GM21423 (cell line): ENCODE data around the gene ADAMTSL2.
"Not testable (repeated sequence)": the region's sequence is repeated elsewhere in the genome, so short reads cannot be mapped to it uniquely, and the experiment has no call there.

Experiments
- ATAC-seq: cut with Tn5 transposase; IDR thresholded peaks from one replicate; pipeline ENCODE4 v1.9.1; 2021; ENCODE audit warnings: mild to moderate bottlenecking, moderate library complexity; ENCODE audit not compliant: unreplicated experiment

Gene ADAMTSL2

DNA sequence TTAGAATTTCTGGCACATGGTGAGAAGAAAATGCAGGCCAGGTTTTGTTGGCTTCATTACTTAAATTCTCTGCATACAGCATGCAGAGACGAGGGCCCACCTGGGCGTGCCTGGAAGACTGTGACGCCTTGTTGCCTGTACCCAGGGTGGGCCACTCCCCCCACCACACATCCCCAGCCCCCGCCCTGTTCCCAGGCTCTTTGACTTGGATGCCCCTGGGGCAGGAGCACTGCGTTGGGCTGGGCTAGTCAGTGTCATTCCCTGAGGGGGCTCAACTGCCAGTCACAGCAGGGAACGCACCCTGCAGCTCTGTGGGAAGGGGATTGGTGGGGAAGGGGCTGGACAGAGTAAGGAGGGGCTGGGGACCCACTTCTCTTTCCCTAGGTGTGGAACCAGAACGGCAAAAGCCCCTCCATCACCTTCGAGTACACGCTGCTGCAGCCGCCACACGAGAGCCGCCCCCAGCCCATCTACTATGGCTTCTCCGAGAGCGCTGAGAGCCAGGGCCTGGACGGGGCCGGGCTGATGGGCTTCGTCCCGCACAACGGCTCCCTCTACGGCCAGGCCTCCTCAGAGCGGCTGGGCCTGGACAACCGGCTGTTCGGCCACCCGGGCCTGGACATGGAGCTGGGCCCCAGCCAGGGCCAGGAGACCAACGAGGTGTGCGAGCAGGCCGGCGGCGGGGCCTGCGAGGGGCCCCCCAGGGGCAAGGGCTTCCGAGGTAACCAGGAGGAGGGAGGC is 19.6 kb downstream of the ADAMTSL2 start:
- ATAC-seq, result no peak

- no peak for ATAC-seq
These were observed 20.2 kb downstream of the ADAMTSL2 start for GRCh38 chr9:133554729-133555128.

DNA sequence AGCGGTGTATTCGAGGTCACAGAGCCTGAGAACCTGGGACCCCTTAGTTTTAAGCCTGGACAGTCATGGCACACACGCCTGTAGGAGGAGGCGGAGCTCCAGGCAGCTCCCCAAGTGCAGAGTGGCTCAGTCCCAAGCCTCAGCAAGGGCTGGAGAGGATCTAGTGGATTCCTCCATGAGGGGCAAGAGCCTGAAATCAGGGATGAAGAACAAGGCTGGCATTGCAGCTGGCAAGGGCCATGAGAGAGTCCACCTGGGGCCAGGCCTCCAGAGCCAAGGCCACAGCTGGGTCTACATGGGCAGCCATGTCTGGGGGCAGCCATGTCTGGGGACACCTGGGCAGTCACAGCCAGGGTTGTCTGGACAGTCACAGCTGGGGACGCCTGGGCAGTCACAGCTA is 21.9 kb downstream of the ADAMTSL2 start:
- no peak for ATAC-seq

GRCh38 chr9:133557581-133557980 is 23.1 kb downstream of the ADAMTSL2 start:
- no peak for ATAC-seq

DNA sequence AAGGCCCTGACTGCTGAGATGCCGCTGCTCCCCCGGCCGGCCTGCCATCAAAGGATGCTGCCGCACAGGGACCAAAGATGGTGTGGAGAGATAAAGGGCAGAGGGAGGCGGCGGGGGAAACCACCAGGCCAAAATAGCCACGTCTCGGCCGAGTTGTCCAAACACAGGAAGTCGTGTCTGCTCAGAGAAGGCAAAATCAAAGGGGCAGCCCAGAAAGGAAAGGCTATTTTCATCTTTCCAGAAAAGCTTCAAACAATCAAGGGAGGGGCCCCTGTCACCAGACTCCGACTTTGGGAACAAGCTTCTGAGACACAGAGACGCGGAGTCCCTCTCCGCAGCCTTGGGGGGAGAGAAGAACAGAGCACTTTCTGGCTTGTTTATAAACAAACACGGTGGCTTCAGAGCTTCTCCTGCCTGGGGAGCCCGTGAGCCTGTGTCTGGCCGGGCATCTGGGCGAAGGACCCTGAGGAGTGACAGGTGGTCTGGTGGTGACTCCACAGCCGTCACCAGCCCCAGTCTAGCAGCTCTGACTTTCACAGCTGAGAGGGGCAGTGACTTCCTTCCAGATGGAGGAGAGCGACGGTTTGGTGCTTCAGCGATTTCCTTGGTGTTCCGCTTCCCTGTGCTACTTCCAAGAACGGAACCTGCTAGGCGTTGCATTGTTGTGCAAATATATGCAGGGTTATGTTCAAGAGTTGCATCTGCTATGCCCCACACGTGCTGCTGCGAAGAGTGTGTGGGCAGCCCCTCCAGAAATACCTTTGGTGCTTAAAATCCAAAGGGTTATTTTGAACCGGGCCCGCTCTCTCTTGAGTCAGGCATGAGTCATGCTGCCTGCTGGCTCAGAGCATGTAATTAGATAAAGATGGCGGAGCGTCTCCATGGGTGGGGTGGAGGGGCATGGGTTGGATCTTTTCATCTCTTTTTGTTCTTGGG is 24.0 kb downstream of the ADAMTSL2 start:
- peak; percentile 47 for ATAC-seq

DNA sequence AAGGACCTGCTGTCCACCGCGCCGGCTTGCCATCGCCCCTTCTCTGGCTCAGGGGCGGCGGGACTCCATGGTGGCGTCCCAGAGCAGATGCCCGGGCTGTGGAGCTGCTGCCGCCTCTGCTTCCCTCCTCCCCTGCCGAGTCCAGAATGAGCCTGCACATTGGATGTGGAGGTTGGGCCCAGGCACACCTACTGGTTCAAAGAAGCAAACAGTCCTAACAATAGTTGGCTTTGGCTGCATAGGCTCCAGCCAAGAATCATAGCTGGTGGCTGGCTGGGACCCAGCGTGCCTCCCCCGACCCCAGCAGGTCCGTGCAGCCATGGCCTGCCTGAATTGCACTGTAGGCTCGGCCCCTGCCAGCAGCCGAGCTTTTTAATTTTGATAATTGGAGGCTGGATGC is 25.8 kb downstream of the ADAMTSL2 start:
- no peak for ATAC-seq

- ATAC-seq, result no peak
These were observed 26.4 kb downstream of the ADAMTSL2 start for GRCh38 chr9:133560944-133561343.

DNA sequence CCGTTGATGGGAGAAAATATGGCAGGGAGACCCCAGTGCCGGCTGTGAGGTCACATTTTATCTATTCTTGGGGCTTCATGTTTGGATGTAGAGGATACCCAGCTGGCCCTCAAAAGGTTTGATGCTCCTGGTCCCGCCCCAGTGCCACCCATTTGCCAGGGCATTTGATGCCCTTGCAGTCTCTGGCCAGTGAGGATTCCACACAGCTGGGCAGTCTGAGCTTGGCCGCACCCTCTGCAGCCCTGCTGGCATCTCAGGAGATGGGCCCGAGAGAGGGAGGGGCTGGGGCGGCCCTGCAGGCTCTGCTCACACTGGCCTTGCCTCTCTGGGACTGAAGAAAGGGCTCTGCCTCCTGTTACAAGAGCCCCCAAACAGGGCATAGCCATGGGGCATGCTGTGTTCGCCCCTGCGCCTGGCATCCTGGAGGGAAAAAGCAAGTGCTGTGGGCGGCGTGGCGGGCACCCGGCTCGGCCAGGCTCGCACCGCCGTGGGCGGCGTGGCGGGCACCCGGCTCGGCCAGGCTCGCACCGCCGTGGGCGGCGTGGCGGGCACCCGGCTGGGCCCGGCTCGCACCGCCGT is 27.6 kb downstream of the ADAMTSL2 start:
- ATAC-seq, result no peak

DNA sequence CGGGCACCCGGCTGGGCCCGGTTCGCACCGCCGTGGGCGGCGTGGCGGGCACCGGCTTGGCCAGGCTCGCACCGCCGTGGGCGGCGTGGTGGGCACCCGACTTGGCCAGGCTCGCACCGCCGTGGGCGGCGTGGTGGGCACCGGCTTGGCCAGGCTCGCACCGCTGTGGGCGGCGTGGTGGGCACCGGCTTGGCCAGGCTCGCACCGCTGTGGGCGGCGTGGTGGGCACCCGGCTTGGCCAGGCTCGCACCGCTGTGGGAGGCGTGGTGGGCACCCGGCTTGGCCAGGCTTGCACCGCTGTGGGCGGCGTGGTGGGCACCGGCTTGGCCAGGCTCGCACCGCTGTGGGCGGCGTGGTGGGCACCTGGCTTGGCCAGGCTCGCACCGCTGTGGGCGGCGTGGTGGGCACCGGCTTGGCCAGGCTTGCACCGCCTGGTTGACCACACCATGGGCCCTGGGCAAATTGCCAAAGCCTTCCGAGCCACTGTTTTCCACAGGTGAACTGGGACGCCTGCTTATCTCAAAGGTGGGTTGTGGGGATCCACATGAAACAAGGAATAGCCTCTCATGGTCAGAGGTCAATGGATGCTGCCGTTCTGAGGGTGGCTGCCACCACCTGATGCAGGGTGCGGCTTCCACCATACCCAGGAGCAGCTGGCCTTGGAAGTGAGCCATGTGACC is 28.2 kb downstream of the ADAMTSL2 start:
- no peak for ATAC-seq

DNA sequence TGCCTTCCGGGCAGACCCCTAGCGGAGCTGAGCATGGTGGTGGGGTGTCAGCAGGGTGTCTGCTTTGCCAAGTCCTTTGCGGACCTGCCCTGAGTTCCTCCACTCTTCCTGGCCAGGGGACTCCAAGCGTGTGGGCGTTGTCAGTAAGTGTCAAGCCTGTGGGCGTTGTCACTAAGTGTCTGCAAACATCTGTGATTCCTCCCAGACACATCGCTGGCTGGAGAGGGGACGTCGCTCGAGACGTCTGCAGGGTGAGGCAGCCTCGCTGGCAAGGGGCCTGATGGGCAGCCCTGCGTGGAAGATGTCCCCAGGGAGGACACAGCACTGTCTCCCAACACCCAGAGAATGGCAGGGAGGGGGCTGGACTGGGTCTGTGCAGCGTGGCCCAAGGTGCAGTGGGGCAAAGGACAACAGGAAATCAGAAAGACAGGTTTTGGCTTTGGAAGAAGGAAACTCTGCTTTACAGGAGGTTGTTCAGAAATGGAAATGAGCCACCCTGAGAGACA is 28.8 kb downstream of the ADAMTSL2 start:
- ATAC-seq, result no peak

GRCh38 chr9:133563814-133564213 is 29.3 kb downstream of the ADAMTSL2 start:
- ATAC-seq, result not testable (repeated sequence)

- no peak for ATAC-seq
These were observed 30.1 kb downstream of the ADAMTSL2 start for GRCh38 chr9:133564451-133565116.

GRCh38 chr9:133566382-133566781 is 31.9 kb downstream of the ADAMTSL2 start:
- no peak for ATAC-seq

- no peak for ATAC-seq
These were observed 32.3 kb downstream of the ADAMTSL2 start for GRCh38 chr9:133566817-133567216.

- no peak for ATAC-seq
These were observed 33.7 kb downstream of the ADAMTSL2 start for GRCh38 chr9:133568186-133568585.

DNA sequence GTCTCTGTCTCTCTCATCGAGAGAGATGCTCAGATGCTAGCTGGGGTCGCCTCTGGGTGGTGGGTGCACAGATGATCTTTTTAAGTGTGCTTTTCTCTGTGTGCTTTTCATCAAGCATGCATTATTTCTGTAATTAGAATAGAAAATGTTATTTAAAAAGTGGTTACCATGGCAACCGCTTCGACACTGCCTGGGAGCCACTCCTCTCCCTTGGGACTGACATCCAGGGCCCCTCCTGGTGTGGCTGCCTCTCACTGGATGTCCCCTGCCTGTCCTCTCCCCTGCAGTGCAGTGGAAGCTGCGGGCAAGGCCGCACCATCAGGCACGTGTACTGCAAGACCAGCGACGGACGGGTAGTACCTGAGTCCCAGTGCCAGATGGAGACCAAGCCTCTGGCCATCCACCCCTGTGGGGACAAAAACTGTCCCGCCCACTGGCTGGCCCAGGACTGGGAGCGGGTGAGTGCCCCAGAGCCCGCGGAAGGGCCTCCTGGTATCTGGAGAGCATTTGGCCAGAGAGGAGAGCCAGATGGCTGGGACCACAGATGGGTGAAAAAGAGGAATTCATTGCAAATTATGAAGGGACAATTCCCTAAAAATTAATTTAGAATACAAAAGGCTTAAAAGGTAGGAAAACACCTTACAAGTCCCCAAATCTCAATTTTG is 34.7 kb downstream of the ADAMTSL2 start:
- ATAC-seq, result no peak

DNA sequence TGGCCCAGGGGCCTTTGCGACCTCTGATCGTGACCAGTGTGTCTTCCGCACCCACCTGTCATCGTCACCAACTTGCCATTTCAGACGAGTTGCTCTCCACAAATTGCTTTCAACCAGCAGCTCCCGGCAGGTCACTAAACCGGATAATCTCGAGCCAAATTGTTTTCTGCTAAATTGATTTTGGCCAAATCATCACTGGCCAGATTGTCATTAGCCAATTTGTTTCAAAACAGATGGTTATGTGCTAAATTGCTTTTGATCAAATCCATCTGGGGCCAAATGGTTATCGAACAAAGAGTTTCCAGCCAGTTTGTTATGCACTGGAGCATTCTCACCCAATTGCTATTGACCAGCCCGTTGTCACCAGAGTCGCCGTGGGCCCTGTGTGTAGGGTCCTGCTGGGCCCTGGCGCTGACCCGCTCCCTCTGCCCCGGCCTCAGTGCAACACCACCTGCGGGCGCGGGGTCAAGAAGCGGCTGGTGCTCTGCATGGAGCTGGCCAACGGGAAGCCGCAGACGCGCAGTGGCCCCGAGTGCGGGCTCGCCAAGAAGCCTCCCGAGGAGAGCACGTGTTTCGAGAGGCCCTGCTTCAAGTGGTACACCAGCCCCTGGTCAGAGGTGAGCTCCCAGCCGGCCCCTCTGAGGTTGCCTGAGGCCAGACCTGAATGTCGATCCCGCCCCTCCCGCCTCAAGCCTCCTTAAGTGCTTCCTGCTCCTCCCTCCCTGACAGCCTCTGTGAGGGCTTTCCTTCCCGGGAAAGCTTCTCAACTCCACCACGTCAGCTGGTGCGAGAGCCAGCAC is 35.6 kb downstream of the ADAMTSL2 start:
- ATAC-seq, result no peak

DNA sequence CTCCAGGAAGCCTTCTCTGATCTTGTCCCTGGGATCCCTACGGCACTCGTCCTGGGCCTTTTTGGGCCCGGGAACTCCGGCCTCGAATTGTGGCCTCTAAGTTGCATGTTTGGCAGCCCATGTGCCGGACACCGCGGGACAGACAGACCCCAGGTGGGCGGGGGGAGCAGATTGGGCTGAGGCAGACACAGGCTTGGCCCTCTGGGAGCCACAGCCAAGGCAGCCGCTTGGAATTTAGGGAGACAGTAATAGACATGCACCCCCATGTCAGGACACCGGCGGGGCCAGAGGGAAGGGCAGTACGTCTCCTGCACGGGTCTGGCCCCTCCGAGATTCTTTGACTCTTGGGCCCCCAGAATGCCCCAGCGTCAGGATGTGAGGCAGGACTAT is 36.2 kb downstream of the ADAMTSL2 start:
- ATAC-seq, result no peak

- ATAC-seq, result no peak
These were observed 36.9 kb downstream of the ADAMTSL2 start for GRCh38 chr9:133571391-133571890.
